Lower leg skin (tissue), 4 donors: ENCODE data around the gene THADA. TPM values are rescaled to one million over a fixed set of nuclear protein-coding genes. Genes with fewer than 3 reads are reported as not detected.

Experiments
- DNase-seq, 2 donors: peaks; one replicate each; pipeline ENCODE4 v3.0.0-alpha.2; 2019; ENCODE audit warnings: low spot score in 2 of 2
- H3K4me3 ChIP-seq: fragments of 200-600 bp; sonication (generic); 2 replicates; pipeline ENCODE4 v1.5.1; 2017; ENCODE audit warnings: mild to moderate bottlenecking, low read depth; ENCODE audit not compliant: poor library complexity, severe bottlenecking
- POLR2A ChIP-seq, 2 donors: fragments of 450-650 bp; IDR thresholded peaks; one replicate each; pipeline ENCODE4 v1.6.1; 2016 to 2017; ENCODE audit warnings: antibody characterized with exemption in 2 of 2, mild to moderate bottlenecking in 1 of 2, moderate library complexity in 1 of 2
- WGBS, 2 donors: methylation state at CpG; one replicate each; pipeline ENCODE4 v1.1.5; 2018; 5-methylcytosine and 5-hydroxymethylcytosine counted together
- intact Hi-C: fragments of 100-400 bp; cut with DNase I; formaldehyde crosslinking; loops from one replicate; pipeline ENCODE4 v1.15.0; 2023; ENCODE audit warnings: low total_unique reads
- total RNA-seq, 4 donors: library from RNA; depleted of rRNA; stranded (reverse); fragments of >200 nt; gene quantifications; one replicate each; pipeline ENCODE4 v1.1.0, GENCODE V29; 2016
- TF ChIP-seq, protein P1 (sequence below), 3 donors: fragments of 450-650 bp; IDR thresholded peaks; one replicate each; pipeline ENCODE4 v1.5.1; 2016; ENCODE audit warnings: antibody characterized with exemption in 3 of 3, mild to moderate bottlenecking in 3 of 3, moderate library complexity in 2 of 3

The THADA gene
- total RNA-seq, 4 donors from 2014 or later, result 19.5 to 26.4 (median 22.2) TPM

DNA sequence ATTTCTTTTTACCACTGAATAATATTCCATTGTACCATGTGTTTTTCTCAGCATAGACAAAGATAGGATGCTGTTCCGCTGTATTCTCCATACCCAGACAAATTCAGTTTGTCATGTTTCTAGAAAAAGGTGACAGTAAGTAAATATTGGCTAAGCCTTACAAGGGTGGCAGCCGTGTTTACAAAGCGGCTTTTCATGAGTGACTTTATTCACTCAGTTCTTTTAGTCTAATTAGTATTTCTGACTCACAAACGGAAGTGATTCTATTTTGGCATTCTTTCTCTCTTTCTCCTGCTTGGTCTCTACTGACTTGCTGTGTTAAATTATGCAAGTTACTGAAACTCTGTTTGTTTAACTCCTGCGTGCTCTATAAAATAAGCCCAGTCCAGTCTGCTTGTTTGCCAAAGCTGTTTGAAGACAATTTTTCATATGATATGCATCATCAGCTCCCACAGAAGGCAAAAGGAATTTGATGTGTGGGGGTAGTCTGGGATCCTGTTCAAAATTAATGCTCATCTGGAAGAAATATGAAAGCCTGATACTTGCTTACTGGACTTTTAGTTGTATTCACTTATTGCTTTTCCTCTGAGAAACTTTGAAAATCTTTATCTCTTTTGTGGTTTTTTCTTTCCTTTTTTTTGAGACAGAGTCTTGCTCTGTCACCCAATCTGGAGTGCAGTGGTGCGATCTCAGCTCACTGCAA, 38.9 kb upstream of the THADA start:
- WGBS, 2 donors, result 22 to 23% methylated on average over 6 of the region's 6 CpGs
- TF ChIP-seq, protein P1, sequence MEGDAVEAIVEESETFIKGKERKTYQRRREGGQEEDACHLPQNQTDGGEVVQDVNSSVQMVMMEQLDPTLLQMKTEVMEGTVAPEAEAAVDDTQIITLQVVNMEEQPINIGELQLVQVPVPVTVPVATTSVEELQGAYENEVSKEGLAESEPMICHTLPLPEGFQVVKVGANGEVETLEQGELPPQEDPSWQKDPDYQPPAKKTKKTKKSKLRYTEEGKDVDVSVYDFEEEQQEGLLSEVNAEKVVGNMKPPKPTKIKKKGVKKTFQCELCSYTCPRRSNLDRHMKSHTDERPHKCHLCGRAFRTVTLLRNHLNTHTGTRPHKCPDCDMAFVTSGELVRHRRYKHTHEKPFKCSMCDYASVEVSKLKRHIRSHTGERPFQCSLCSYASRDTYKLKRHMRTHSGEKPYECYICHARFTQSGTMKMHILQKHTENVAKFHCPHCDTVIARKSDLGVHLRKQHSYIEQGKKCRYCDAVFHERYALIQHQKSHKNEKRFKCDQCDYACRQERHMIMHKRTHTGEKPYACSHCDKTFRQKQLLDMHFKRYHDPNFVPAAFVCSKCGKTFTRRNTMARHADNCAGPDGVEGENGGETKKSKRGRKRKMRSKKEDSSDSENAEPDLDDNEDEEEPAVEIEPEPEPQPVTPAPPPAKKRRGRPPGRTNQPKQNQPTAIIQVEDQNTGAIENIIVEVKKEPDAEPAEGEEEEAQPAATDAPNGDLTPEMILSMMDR (IDR thresholded peaks at IDR 0.05), result no peak
- no peak for TF ChIP-seq POLR2A (IDR thresholded peaks at IDR 0.05)
- intact Hi-C loops, result no loop called here
- H3K4me3 ChIP-seq, result no peak overlapping the region
- DNase-seq, result no peak

DNA sequence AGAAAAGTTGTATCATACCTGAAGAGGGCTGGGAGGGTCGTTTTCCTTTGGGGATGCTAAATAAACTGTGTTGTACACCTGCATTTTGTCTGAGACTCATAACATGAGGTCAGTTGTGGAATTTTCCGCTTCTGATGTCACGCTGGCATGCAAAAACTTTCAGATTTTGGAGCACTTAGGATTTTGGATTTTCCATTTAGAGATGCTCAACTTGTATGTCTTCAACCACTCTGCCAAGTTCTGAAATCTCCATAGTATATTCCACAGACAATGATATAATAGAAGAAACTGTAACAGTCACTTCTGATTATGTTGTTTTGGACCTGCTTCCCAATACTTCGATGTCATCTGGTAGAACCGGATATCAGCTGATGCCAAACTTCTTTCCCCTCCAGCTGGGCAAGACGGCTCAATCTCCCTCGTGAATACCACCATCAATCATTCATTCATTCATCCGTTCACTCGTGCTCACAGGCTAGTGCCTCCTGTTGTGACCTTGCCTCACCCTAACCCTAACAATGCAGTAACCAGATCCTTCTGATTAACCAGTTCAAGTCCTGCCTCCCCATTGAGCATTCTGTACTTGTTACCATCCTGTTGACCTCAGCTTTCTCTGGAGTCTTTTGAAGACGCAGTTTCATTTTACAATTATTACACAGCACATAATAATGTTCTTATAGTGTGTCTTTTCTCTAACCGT, 35.9 kb upstream of the THADA start:
- DNase-seq, result peak in 1 of 2 donors; percentile 62
- intact Hi-C loops, result no loop called here
- TF ChIP-seq, protein P1 (IDR thresholded peaks at IDR 0.05), result no peak
- TF ChIP-seq POLR2A (IDR thresholded peaks at IDR 0.05), result no peak
- H3K4me3 ChIP-seq, result no peak overlapping the region
- 37 to 46% methylated on average over 11 of the region's 11 CpGs for WGBS, 2 donors

DNA sequence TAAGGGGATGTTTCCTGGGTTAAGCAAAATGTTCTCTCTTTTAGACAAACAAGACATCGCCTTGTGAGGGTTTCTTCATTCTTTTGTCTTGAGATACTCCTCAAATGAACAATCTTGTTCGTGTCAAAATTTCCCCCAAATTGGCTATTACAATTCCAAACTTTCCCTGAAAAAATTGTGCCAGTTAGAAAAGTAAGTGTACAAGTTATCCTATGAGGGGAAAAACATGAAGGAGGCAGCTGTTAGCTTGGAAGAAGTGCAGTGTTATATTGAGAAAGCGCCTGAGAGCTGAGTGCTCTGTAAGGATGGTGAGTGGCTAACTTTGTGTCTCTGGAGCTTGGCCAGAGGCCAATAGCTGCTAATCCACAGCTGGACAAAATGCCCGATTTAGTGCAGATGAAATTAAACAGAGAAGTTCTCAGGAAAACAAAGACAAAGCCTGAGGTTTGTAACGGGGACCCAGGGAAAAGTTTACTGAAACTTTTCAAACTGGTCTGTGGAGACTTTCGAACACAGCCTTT, 27.2 kb upstream of the THADA start:
- no peak overlapping the region for H3K4me3 ChIP-seq
- DNase-seq, result no peak
- WGBS, 2 donors, result 53 to 67% methylated on average over 5 to 6 of the region's 6 CpGs
- no peak for TF ChIP-seq POLR2A (IDR thresholded peaks at IDR 0.05)
- TF ChIP-seq, protein P1 (IDR thresholded peaks at IDR 0.05), result no peak
- intact Hi-C loops, result no loop called here

DNA sequence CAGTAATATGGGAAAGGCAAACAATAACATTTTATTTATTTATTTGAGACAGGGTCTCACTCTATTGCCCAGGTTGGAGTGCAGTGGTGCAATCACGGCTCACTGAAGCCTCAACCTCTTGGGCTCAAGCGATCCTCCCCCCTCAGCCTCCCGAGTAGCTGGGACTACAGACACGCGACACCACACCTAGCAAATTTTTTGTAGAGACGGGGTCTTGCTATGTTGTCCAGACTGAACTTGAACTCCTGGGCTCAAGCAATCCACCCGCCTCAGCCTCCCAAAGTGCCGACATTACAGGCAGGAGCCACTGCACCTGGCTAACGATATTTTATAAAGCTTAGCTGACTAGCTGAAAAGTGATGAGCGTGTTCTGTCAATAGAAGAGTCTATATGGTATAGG, 23.7 kb upstream of the THADA start:
- DNase-seq, result no peak
- H3K4me3 ChIP-seq, result no peak overlapping the region
- intact Hi-C loops, result no loop called here
- TF ChIP-seq, protein P1 (IDR thresholded peaks at IDR 0.05), result no peak
- no peak for TF ChIP-seq POLR2A (IDR thresholded peaks at IDR 0.05)
- 96% methylated on average over 10 of the region's 10 CpGs for WGBS, 2 donors

DNA sequence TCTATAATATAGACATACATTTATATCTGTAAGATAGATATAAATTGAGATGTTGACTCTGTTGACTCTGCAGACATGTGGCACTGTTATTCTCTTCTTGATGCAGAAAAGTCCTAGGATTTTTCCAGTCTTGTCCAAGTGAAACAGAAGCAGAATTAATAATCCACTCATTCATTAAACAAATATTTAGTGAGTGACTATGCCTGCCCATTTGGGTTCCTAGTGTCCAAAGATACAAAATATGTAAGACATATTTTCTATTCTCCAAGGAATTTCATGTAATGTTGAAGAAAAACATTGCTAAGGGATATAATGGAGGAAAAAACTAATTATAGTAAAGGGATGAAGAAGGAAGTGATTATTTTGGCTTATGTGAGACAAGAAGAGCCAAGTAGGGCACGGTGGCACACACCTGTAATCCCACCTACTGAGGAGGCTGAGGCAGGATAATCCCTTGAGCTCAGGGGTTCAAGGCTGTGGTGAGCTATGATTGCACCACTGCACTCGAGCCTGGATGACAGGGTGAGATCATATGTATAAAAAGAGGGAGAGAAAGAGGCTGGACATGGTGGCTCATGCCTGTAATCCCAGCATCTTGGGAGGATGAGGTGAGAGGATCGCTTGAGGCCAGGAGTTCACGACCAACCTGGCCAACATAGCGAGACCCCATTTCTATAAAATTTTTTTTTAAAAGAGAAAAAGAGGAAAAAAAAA, 21.3 kb upstream of the THADA start:
- no peak overlapping the region for H3K4me3 ChIP-seq
- 79 to 82% methylated on average over 5 of the region's 5 CpGs for WGBS, 2 donors
- DNase-seq, result no peak
- intact Hi-C loops, result no loop called here
- TF ChIP-seq POLR2A (IDR thresholded peaks at IDR 0.05), result no peak
- TF ChIP-seq, protein P1 (IDR thresholded peaks at IDR 0.05), result no peak
